HG03432 (cell line): ENCODE measurements around the gene DNM2.

Experiments
- ATAC-seq: cut with Tn5 transposase; IDR thresholded peaks from one replicate; pipeline ENCODE4 v1.9.1; 2021; ENCODE audit warnings: mild to moderate bottlenecking, moderate library complexity; ENCODE audit not compliant: unreplicated experiment

The DNM2 gene

DNA sequence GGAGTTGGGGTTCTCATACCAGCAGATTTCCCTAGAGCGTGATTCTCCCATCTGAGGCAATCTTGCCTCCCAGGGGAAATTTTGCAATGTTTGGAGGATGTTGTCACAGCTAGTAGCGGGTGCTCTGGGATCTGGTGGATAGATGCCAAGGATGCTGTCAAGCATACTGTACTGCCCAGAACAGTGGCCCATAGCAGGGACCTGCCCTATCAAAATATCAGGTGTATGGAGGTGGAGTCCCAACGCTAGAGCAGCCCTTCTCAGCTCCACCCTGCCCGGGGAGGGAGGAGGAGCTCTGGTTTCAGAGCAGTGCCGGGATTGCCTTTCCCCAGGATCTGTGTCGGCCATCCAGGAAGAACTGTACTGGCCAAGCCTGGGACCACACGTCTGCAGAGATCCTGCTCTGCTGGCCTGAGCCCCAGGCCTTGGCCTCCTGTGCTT, 27.5 kb upstream of the DNM2 start:
- no peak for ATAC-seq

DNA sequence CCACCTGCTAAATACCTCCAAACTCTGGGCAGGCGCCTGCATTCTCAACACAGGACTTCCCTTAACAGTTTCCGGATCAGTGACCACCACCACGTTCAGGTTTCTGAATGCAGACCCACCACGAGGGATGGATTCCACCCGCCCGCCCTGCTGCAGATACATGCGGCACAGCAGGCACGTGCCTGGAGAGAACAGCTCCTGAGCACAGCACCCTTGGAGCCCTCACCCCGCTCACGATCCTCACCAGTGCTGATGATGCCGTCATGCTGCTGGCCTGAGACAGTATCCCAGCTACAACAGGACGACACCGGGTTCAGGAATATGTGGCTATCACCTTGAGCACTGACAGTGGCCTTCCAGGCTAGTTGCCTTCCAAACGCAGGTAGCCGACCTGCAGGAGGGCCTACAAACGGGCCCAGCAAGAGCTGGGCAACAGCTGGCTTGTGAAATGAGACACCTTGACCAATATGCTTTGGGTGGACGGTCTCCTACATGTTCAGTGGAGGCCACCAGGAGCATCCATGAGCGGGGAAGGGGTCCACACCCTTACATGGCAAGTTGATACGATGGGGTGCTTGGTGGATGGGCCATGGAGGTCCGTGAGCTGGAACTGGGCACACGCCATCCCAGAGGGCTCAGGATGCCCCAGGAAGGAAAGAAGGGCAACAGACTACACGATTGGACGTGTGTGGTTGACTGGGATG, 26.5 kb upstream of the DNM2 start:
- no peak for ATAC-seq

DNA sequence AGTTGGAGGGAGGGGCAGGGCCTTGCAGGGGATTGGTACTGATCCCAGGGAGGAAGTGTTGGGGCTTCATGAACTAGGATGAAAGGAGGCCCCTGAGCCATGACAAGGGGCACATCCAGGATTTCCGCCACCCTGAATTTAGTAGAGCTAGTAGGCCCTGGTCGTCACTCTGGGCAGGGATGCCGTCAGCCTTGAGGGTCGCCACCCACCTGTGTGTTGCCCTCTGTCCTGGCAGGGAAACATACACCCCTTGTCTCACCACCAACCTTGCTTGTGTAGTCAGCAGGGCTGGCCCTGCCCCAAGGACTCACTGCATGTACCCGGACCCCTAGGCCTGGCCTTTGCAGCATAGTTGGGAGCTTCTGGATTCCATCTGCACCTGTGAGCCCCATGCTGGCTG, 26.0 kb upstream of the DNM2 start:
- ATAC-seq, result no peak

DNA sequence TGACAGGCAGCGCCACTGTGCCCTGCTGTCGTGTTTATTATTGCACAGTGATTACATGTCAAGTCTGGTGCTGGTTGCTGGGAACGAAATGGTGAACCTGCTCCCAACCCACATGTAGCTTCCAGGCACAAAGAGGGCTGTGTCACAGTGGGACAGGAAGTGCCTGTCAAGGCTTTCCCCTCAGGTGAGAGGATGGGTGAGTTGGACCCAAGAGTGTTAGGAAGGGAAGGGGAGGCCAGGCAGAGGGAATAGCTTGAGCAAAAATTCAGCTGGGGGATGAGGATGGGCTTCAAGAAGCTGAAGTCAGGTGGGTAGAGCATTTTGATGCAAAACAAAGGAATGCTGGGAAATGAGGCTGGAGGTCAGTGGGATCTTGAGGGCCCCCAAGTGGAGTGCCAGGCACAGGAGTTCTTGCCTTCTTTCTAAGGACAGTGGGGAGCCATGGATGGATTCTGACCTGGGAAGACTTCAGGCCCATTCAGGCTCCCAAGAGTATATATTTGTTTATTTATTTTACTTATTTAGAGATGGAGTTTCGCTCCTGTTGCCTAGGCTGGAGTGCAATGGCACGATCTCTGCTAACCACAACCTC, 25.1 kb upstream of the DNM2 start:
- ATAC-seq, result no peak

DNA sequence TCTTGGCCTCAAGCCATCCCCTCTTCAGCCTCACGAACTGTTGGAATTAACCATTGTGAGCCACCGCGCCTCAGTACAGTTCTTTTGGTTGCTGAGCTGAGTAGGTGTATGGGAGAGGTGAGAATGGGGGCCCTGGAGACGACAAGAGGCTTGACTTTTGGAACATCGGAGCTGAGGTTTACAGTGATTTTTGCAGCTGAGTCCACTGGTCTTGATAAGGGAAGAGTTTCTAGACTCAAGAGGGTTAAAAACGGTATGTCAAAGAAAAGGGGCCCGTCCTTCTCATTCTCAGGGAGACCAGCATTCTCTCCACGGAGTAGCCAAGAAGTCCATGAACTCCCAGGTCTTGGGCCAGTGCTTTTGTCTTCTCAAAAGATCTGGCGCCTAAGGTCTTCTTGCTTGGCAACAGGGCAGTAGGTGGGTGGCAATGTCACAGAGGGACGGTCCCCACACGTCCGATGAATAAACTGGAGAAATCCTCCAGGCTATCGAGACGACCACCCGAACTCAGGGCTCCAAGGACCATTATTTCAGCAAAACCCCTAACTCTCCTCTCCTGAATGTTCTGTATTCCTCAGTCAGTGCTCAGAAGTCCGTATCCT, 23.1 kb upstream of the DNM2 start:
- no peak for ATAC-seq

DNA sequence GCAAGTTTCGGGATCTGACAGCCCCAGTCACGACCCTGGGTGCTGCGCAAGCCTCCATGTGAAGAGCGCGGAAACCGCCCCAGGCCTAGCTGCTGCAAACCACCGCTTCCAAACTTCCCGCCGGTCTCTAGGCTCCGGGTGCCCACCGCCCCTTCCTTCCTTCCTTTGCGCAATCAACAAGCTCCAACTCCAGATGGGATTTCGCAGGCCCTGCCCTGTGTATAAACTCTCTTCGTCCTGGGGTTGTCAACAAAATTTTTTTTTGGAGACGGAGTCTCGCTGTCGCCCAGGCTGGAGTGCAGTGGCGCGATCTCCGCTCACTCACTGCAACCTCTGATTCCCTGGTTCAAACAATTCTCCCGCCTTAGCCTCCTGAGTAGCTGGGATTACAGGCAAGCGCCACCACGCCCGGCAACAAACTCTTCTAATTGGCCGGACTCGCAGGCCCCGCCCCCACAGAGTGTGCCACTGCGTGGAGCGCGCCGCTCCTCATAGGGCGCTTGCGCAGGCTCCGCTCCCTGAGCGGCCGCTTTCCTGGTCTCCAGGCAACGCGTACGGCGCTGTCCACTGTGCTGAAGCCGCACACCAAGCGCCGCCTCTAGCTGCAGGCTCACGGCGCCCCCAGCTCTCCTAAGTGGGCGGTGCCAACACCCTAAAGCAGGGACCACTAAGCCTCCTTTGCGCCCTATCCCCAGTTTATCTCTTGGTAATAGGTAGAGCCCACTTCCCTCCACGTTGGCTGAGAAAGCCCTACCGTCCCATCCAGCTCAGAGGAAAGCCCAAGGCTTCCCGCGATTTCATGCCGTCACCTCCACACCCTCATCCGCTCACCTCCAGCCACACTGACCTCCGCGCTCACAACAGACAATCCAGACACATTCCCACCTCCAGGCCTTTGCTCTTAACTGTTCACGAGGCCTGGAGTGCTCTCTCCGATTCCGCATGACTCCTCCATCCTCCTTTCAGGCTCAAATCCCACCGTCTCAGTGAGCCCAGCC, 22.2 kb upstream of the DNM2 start:
- ATAC-seq, result peak; percentile 71

DNA sequence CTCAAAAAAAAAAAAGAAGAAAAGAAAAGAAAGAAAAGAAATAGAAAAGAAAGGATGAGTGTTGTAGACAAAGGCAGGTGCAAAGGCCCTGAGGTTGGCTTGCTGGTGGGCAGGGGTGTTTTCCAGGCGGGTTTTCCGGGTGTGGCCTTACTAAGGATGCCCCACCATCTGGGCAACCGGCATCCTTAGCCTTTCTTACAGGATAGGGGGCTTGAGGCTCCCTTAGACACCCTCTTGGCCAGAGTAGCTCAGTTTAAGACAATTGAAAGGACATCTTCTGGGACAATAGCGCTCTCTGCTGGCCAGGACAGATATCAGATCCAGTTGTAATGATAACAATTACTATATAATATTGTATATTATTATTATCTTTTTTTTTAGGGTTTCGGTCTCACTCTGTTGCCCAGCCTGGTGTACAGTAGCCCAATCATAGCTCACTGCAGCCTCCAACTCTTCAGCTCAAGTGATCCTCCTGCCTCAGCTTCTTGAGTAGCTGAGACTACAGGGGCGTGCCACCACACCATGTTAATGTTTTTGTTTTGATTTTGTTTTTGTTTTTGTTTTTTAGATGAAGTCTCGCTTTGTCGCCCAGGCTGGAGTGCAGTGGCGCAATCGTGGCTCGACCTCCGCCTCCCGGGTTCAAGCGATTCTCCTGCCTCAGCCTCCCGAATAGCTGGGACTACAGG, 18.1 kb upstream of the DNM2 start:
- ATAC-seq, result no peak

DNA sequence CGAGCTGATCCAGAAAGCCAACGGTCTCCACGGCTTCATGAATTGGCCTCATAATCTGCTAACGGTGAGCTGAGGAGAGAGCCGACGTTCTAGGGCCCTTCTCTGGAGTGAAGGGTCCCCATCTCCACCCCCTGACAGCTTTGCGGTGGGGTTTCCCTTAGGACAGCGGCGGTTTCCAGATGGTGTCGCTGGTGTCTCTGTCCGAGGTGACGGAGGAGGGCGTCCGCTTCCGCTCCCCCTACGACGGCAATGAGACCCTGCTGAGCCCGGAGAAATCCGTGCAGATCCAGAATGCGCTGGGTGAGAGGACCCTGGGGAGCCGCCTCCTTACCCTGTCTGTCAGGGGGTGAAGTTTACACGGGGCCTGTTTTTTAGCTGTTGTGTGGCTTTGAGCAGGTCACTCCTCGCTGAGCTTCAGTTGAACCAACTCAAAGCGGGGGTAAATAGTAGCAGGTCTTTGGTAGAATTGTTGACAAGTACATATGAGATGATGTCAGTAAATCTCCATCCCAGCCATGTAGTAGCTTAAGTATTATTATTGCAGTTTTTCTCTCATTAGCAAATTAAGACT, 15.8 kb upstream of the DNM2 start:
- ATAC-seq, result peak; percentile 34

DNA sequence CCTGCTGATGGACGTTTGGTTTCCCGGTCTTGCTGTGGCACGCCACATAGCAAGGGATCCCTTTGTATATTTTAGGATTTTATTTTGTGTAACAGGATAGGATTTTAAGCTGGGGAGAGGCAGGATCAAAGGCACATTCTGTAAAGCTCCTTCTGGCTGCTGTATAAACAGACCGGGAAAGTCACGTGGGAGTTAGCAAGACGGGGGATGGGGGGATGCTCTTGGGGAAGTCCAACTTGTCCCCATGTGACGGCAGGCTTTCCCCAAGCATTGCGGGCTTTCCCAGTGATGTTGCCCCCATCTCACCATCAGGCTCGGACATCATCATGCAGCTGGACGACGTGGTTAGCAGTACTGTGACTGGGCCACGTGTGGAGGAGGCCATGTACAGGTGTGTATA, 10.9 kb upstream of the DNM2 start:
- ATAC-seq, result no peak

DNA sequence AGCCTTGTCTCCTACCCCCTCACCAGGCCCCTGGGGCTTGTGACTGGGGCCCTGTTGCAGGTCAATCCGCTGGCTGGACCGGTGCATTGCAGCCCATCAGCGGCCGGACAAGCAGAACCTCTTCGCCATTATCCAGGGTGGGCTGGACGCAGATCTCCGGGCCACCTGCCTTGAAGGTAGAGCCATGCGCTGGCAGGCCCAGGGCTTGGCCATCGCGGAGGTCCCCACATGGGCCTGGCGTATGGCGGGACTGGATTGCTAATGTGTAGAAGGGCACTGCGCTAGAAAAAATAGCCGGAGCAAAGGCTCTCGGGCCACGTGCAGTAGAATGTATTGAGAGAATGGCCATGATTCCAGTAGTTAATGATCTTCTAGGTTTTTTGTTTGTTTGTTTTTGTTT, 10.4 kb upstream of the DNM2 start:
- no peak for ATAC-seq

DNA sequence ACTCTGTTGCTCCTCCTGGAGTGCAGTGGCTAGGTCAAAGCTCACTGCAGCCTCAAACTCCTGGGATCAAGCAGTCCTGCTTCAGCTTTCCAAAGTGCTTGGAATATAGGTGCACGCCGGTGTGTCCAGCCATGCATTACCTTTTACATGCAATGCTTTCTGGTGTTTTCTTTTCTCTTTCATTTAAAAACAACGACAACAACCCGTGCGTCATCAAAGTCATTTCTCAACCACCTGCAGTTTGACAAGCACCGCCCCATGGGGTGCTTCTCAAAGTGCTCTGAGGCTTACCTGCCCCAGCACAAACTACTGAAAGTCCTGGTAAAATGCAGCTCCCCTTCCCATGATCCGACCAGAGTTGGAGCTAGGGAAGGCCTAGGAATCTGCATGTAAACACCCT, 9.6 kb upstream of the DNM2 start:
- no peak for ATAC-seq

DNA sequence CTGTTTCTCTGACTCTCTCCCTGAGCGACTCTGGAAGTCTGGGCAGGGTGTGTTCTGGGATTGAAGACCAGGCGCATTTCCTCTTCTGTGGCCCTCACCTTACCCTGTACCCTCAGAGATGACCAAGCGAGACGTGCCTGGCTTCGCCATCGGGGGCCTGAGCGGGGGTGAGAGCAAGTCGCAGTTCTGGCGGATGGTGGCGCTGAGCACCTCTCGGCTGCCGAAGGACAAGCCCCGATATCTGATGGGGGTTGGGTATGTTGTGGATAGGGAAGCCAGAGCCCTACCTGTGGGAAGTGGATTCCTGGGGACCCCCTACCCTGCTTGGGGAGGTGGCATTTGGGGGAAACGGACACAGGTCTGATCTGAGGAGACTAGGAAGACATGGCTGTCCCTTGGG, 5.8 kb upstream of the DNM2 start:
- no peak for ATAC-seq

DNA sequence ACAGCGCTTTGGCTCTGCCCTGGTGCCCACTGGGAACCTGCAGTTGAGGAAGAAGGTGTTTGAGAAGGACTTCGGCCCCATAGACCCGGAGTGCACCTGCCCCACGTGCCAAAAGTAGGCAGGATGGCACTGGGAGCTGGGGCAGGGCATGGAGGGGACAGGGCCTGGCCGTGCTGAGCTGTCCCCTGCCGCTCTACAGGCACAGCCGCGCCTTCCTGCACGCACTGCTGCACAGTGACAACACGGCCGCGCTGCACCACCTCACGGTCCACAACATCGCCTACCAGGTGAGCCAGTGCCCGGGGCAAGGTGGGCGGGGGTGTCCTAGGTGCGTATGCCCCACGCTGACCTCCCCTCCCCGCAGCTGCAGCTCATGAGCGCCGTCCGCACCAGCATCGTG, 5.1 kb upstream of the DNM2 start:
- ATAC-seq, result no peak

DNA sequence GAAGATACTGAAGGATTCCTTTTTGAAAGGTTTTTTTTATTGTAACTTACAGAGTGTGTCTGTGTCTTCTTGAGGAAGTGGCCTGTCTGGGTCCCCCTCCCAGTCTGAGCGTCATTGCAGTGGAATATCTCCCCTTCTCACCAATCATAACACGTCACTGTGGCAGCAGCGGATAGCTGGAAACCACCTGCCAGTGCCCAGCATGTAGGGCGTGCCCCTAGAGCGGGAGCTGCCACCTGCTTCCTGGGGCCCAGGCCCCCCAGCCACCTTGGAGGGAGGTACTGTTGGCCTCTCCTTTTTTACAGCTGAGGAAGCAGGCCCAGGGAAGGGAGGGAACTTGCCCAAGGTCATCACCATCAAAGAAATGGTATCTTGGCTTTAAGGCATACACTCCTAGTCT, 4.6 kb upstream of the DNM2 start:
- ATAC-seq, result no peak

DNA sequence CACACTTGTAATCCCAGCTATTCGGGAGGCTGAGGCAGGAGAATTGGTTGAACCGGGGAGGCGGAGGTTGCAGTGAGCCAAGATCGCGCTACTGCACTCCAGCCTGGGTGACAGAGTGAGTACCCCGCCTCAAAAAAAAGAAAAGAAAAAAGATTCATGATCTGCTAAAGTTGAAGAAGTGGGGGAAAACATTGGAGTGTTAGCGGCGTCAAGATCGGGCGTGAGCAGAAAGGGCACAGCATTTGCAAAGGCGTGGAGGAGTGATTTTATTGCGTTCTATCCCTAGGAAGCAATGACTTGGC, 874 bp upstream of the DNM2 start:
- ATAC-seq, result no peak

DNA sequence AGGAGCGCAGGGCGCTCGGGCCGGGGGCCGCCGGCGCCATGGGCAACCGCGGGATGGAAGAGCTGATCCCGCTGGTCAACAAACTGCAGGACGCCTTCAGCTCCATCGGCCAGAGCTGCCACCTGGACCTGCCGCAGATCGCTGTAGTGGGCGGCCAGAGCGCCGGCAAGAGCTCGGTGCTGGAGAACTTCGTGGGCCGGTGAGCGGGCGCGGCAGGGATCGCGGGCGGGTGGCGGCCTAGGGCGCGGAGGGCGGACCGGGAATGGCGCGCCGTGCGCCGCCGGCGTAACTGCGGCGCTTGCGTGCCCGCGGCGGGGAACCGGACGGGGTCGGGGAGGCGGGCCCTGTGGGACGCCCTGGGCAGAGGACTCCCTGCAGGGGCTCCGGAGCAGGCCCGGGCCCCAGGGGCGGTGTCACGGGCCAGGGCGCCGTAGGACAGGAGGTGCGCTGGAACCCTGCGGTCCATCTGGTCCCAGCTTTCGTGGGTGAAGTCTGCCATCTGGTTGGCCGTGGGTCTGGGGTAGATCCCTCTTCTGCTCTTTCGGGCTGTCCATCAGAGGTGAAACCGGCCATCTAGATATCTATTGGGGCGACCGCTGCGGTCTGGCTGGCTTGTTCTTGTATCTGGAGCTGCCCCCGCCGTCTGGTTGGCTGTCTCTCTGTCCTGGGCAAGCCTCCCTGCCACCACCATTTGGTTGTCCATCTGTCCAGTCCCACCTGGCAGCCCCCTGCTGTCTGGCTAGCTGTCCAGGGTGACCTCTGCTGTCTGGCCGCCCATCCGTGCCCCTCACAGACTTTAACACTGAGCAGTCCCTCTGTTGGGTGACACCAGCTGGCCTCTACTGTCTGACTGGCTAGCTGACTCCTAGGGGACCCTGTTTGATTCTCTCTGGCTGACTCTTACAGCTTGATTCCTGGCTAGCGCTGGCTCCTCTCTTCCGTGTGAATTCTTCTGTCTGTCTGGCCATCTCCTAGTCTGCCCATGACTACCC, 622 bp downstream of the DNM2 start:
- peak; percentile 26 for ATAC-seq

DNA sequence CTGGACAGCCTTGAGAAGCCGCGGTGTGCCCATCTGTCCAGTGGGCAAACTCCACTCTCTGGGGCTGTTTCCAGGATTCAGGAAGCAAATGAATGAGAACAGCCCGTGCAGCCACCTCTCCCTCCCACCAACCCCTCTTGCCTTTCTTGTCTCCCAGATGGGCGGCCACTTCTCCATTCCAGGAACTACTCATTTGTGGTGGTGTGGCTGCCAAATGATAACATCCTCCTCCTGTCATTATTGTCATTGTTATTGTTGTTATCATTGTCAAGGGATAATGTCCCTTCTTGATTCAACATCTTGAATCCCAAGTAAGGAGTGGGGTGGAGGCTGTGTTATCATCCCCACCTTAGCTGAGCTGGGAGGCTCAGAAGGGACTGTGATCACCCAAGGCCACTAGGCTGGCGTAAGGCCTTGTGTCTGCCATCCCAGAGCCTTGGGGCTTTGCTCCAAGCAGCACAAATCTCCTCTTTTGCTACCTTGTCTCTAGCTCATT, 1.6 kb downstream of the DNM2 start:
- ATAC-seq, result no peak

DNA sequence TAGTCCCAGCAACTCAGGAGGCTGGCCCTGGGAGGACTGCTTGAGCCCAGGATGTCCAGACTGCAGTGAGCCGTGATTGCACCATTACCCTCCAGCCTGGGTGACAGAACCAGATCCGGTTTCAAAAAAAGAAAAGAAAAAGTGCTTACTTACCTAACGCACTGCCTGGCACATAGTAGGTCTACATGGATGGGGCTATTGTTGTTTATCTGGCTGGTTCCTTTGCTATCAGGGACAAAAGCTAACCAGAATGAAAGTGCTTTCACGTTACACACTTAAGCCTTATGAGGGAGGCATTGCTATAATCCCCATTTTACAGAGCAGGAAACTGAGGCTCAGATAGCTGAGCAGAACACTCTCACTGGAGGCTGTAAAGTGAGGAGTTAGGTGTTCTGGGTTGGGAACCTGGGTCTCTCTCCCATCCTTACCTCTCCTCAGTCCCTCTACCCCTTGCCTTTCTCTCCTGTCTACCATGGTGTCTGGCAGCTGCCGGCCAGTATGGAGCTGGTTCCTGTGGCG, 2.8 kb downstream of the DNM2 start:
- no peak for ATAC-seq

DNA sequence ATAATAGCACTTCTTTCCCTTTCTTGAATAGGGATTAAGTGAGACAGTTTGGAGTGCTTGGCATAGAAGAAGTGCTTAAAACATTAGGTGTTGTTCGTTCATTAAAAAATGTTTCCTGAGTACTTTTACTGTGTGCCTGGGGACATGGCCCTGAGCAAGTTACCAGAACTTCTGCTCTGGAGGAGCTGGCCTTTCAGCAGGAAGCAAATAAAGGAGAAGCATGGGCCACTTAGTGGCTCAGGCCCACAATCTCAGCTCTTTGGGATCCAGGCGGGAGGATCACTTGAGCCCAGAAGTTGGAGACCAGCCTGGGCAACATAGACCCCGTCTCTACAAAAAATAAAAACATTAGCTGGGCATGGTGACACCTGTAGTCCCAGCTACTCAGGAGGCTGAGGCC, 5.7 kb downstream of the DNM2 start:
- ATAC-seq, result no peak
